ENCODE data around the gene TRPM5. TPM values are rescaled to one million over a fixed set of nuclear protein-coding genes. Genes with fewer than 3 reads are reported as not detected.

The TRPM5 gene, protein sequence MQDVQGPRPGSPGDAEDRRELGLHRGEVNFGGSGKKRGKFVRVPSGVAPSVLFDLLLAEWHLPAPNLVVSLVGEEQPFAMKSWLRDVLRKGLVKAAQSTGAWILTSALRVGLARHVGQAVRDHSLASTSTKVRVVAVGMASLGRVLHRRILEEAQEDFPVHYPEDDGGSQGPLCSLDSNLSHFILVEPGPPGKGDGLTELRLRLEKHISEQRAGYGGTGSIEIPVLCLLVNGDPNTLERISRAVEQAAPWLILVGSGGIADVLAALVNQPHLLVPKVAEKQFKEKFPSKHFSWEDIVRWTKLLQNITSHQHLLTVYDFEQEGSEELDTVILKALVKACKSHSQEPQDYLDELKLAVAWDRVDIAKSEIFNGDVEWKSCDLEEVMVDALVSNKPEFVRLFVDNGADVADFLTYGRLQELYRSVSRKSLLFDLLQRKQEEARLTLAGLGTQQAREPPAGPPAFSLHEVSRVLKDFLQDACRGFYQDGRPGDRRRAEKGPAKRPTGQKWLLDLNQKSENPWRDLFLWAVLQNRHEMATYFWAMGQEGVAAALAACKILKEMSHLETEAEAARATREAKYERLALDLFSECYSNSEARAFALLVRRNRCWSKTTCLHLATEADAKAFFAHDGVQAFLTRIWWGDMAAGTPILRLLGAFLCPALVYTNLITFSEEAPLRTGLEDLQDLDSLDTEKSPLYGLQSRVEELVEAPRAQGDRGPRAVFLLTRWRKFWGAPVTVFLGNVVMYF (N-terminal part only)
- total RNA-seq, result not detected

DNA sequence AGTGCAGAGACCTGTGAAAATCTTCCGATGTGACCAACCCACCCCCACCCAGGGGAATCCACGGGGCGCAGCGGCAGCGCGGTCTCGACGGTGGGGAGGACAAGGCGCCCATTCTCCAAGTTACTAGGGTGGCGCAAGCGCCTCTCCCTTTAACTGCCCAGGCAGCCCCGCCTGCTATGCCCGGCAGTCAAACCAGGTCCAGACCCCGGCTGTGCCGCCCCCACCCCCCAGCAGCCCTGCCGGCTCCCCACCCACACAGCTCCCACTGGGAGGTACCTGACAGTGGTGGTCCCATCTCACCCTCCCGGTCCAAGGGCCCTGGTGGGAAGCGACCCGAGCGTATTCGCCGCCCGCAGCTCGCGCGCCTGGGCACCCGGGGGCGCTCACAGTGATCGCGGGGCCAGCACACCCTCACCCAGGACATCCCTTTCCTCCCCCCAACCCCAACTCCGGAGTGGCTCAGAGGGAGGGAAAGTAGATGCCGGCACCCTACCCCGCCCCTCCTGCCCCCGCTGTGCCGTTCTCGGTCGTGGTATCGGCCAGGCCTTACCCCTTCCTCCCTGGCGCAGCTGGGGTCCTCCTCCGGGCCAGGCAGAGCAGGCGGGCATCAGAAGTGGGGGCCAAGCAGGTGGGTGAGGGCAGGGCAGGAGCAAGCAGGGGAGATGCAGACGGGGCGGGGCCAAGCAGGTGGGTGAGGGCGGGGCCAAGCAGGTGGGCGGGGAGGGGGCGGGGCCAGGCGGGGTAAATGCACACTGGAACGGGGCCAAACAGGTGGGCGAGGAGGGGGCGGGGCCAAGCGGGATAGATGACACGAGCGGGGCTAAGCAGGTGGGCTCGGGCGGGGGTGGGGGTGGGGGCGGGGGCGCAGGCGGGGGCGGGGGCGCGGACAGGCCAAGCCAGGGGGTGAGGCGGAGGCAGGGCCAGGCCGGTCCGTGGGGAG, at the start of gene TRPM5:
Gene TRPM5 (minus strand): TSS at position 634 of the 940 bp plus-strand sequence. CDS start 21,478 bp downstream, outside the sequence.
- TF ChIP-seq, protein P1, sequence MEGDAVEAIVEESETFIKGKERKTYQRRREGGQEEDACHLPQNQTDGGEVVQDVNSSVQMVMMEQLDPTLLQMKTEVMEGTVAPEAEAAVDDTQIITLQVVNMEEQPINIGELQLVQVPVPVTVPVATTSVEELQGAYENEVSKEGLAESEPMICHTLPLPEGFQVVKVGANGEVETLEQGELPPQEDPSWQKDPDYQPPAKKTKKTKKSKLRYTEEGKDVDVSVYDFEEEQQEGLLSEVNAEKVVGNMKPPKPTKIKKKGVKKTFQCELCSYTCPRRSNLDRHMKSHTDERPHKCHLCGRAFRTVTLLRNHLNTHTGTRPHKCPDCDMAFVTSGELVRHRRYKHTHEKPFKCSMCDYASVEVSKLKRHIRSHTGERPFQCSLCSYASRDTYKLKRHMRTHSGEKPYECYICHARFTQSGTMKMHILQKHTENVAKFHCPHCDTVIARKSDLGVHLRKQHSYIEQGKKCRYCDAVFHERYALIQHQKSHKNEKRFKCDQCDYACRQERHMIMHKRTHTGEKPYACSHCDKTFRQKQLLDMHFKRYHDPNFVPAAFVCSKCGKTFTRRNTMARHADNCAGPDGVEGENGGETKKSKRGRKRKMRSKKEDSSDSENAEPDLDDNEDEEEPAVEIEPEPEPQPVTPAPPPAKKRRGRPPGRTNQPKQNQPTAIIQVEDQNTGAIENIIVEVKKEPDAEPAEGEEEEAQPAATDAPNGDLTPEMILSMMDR (IDR thresholded peaks at IDR 0.05), result no peak
- TF ChIP-seq POLR2A (IDR thresholded peaks at IDR 0.05), result no peak
- 8 to 21% methylated on average over 13 to 26 of the region's 64 CpGs for WGBS, 2 donors
- DNase-seq (ENCODE audit: low spot score in 2 of 2), result no peak
- no peak within 1 kb of the TSS for H3K4me3 ChIP-seq (ENCODE audit: low read depth, poor library complexity, severe bottlenecking)
- intact Hi-C loops (cut with DNase I; ENCODE audit: low total_unique reads), result no loop called here

DNA sequence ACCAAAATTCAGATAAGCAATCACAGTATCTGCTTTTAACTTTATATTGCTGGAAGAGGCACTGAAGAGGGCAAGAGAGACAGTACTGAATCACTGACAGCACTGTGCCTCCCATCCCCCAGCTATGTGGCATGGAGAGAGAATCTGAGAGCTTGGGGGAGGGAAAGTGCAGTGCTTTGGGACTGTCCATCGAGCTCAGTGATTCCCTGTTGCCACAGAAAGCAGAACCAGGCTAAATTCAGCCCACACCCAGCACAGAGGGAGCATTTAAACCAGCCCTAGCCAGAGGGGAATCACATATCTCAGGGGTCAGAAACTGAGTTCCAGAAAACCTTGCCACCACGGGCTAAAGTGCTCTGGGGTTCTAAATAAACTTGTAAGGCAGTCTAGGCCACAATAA, 44.8 kb upstream of the TRPM5 start:
- no peak overlapping the region for H3K4me3 ChIP-seq (ENCODE audit: low read depth, poor library complexity, severe bottlenecking)
- intact Hi-C loops (cut with DNase I; ENCODE audit: low total_unique reads), result no loop called here
- TF ChIP-seq, protein P1 (IDR thresholded peaks at IDR 0.05), result no peak
- no peak for TF ChIP-seq POLR2A (IDR thresholded peaks at IDR 0.05)
- WGBS, 2 donors, result 17 to 32% methylated on average over 1 to 2 of the region's 2 CpGs
- no peak for DNase-seq (ENCODE audit: low spot score in 2 of 2)

DNA sequence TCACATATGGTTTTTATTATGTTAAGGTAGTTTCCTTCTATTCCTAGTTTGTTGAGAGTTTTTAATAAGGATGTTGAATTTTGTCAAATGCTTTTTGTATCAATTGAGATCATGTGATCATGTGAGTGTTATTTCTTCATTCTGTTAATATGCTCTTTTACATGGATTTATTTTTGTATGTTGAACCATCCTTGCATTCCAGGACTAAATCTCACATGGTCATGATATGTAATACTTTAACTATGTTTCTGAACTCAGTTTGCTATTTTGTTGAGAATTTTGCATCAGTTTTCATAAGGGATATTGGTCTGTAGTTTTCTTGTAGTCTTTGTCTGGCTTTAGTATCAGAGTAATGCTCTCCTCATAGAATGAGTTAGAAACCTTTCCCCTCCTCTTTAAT, 43.7 kb upstream of the TRPM5 start:
- TF ChIP-seq POLR2A (IDR thresholded peaks at IDR 0.05), result no peak
- no peak for DNase-seq (ENCODE audit: low spot score in 2 of 2)
- intact Hi-C loops (cut with DNase I; ENCODE audit: low total_unique reads), result no loop called here
- no peak overlapping the region for H3K4me3 ChIP-seq (ENCODE audit: low read depth, poor library complexity, severe bottlenecking)

DNA sequence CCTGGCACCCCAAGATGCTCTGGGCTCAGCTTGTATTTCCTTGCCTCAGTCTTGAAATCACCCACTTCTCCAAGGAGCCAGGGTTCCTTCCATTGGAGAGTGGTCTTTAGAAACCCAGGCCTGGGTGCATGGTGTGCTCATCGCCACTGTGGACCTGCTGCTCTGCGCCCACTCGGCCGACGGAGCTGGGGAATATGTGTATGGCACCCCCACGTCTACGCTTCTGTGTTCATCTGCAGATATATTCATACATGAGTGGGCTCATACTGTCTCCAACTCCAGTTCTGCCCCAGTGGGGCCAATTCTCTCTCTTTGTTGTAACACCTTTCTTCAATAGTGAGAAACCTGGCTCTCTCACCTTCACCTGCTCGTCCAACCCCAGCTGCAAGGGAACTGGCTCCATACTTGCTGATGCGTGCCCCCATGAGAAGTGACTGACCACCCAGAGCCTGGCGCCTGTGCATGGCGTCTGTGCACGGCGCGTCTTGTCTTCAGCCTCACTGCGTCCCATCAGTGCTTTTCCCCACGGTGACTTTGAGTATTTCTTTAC, 40.3 kb upstream of the TRPM5 start:
- TF ChIP-seq, protein P1 (IDR thresholded peaks at IDR 0.05), result no peak
- no peak for TF ChIP-seq POLR2A (IDR thresholded peaks at IDR 0.05)
- no peak for DNase-seq (ENCODE audit: low spot score in 2 of 2)
- intact Hi-C loops (cut with DNase I; ENCODE audit: low total_unique reads), result no loop called here
- 90 to 94% methylated on average over 16 of the region's 16 CpGs for WGBS, 2 donors
- no peak overlapping the region for H3K4me3 ChIP-seq (ENCODE audit: low read depth, poor library complexity, severe bottlenecking)

DNA sequence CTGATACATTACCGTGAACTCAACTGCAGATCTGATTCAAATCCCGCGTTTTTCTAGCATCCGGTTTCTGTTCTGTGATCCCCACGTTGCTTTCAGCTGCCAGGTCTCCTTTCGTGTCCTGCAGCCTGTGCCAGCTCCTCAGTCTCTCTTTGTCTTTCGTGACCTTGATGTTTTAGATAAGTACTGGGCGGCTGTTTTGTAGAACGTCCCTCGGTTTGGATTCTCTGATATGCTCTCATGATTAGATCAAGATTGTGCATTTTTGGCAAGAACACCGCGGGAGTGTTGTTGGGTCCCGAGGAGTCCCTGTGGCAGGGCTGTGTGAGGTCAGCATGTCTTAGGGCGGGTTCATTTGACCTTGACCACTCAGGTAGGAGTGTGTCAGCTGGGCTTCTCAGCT, 39.1 kb upstream of the TRPM5 start:
- TF ChIP-seq, protein P1 (IDR thresholded peaks at IDR 0.05), result no peak
- no peak for TF ChIP-seq POLR2A (IDR thresholded peaks at IDR 0.05)
- intact Hi-C loops (cut with DNase I; ENCODE audit: low total_unique reads), result no loop called here
- H3K4me3 ChIP-seq (ENCODE audit: low read depth, poor library complexity, severe bottlenecking), result no peak overlapping the region
- no peak for DNase-seq (ENCODE audit: low spot score in 2 of 2)
- WGBS, 2 donors, result 49 to 51% methylated on average over 14 of the region's 14 CpGs
